DMS 273 treated with DMSO at 0.1 percent for 48 hours (cell line): ENCODE measurements around the gene TPK1.
"Not testable (repeated sequence)": the region's sequence is repeated elsewhere in the genome, so short reads cannot be mapped to it uniquely, and the experiment has no call there.

ENCODE experiments used
- DNase-seq: peaks from one replicate; lab custom pipeline; 2025; lab: John Stamatoyannopoulos, UW

Gene TPK1

DNA sequence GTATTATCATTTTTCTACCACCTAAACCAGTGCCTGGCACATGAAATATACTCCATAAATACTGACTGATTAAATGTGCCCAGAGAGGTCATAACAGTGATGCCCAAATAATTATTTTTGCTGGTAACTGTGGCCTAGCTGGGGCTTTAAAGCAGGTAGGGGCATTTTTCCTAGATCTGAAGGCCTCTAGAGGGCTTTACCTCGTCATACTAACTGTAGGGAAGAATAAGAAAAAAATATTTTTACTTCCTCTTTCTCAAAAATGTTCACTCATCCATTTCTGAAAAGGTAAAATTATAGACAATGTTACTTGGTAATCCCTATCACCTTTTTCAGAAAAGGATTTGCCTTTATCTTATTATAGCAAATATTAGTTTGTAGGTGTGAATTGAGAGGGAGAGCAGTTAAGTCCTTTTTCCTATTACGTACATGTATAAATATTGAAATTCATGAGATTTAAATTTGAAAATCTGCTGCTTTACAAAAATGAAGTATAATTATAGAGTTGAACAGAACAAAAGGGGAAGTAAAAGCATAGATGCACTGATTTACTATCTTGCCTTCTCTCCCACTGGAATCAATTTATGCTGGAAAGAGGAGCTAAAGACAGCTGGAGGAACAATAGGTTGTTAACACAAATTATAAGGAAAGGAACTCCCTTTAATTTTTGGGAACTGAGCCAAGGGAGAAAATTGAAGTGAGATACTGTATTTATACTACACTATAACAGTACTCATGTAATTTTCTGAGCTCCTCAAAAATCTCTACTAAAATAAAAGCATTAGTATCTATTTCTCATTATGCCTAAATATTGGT, 360.8 kb downstream of the TPK1 start:
- DNase-seq = no peak

DNA sequence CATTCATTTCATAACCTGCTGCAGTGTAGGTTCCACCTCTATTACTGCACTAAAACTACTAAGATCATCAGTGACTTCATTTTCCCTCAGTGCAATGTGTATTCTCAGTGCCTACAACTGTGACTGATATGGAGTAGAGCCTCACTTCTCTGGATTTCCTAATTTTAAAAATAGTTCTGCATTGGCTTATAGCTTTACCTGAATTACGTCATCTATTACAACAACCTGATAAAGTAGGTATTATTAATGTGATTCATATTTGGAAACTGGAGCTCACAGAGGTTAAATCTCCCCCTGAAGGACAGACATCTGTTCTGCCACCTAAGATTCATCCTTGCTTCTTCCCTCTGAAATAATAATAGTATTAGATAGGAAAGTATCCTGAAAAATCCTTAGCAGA, 361.5 kb downstream of the TPK1 start:
- DNase-seq = no peak

DNA sequence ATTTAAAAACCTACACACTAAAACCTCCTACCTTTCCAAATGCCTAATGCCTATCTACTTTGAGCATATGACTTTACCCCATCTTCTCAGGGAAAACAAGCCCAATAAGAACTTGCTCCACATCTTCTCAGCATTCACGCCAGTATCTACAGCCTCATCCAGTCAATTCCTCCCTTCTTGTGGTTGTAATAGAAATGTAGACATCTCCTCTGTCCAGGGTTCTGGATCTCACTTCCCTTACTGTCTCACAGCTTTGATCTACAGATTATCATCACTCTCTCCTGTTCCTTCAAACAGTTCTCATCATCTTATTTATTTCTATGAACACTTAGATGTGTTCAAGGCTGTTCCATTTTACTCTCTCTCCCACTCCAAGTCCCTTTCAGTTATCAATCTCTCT, 361.9 kb downstream of the TPK1 start:
- DNase-seq = no peak

DNA sequence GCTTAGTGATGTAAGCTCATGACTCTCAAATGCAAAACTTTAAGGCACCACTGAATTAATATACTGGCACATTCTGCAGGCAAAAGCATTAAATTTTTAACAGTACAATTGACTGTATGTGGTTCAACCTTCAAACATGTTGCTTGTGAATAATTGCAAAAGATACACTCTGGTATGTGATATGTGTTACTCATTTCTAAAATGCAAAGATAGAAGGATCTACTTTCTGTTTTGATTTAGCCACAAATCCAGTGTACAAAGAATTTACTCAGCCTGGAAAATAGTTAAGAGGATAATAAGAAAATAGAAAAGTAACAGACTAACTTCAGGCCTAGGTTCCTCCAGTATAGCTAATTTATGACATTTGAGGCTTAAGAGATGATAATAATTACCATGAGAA, 365.8 kb downstream of the TPK1 start:
- no peak for DNase-seq

DNA sequence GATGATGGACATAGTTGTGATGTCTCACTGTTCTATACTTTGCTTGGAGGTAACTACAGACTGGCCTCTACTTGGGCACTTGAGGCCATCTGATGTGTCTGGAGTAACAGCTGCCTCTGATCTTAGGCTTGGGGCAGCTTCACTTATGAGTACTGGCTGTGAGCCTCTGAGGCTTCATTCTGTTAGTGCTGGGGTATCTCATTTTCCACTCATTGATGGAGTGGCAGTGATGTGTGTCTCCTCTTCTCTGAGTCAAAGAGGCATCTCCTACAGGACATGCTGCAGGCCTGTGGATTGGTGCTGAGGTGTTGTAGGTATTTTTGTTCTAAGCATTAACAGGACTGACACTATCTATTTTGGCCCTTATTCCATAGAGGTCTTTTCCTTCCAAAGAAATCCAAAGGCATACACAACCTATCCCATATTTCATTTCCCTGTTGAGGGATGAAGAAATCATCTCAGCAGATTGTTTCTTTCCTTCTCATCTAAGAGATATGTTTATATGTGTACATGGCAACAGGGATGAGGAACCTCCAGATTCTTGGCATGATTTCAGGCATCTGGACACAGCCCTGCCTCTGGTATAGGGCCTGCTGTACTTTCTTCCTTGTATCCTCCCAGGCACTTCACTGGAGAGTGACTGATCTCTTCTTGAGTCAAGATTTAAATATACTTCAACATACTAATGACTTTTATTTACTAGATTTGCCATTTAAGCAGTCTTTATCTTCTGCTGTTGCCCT, 366.7 kb downstream of the TPK1 start:
- DNase-seq = no peak

DNA sequence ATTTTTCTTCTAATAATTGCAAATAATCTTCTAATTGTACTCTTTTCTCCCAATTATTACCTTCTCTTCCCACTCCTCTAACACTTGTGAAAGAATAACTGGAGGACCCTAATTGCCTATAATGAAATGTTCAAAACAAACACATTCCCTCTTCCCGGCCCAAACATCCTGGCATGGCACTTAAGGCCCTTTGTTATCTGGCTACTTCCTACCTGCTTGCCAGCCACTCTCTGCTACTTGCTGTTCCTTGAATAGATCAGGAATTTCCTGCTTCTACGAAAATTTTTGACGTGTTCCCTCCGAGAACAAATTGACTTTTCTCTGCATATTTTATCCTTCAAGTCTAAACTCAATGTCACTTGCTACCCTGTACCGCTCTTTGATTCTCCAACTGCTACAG, 376.2 kb downstream of the TPK1 start:
- DNase-seq = no peak

DNA sequence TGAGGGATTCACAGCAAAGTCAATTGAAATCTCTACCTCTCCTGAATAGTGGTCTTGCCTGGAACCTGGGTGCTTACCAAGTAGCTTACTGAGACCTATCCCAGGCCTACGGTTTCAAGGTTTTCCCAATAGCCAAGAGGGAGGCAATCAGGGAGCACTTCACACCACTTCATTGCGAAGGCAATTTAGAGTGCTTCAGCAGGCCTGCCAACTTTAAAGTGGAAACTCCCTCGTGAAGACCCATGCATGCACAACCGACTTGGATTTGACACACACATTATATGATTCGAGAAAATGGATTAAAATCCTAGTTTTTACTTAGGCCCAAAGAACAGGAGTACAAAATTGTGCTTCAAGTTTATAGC, 380.8 kb downstream of the TPK1 start:
- DNase-seq = no peak

DNA sequence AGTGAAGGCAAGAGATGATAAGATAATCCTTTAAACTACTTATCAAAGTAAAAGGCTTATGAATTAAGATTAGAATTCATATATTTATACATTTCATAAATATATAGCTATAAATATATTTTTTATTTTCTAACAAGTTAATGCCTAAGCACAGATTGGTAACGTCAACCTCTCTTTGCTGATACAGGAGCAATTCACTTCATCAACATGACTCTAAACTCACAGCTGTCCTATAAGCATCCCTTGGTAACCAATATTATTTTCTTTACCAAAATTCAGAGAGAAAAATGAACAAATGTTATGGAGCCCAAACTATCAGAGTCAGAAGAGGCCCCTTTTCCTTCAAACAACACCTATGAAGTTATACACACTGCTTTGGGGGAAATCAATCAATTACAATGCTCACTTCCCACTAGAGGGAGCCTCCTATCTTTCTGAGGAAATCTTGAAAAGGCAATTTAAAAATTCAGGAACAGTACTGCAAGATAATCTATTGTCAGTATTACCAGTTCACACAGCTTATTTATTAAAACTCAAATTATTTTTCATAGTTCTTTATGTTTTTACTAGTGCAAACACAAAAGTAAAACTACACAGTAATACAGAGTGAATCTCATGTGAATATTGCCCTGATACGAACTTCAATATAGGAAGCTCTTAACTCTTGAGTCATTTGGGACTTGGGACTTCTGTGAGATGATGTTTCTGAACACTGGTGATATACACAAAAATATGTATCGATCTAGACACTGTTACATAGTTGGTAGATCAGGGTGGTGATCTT, 381.4 kb downstream of the TPK1 start:
- no peak for DNase-seq

DNA sequence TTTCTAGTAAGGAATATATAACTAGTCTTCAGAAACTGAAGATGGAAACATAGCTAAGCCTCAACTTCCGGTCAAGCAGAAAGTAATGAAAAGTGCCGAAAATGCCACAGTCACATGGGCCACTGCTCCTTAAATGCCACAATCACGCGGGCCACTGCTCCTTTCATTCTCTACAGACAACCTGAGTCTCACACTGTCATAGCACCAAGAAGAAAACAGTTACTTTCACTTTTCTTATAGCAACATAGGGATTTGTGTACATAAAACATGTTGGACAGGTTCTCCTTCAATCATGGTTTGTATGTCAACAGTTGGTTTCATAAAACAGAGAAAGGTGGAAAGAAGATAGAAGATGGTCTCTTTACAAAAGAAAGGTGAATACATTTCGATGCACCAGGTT, 383.8 kb downstream of the TPK1 start:
- no peak for DNase-seq

DNA sequence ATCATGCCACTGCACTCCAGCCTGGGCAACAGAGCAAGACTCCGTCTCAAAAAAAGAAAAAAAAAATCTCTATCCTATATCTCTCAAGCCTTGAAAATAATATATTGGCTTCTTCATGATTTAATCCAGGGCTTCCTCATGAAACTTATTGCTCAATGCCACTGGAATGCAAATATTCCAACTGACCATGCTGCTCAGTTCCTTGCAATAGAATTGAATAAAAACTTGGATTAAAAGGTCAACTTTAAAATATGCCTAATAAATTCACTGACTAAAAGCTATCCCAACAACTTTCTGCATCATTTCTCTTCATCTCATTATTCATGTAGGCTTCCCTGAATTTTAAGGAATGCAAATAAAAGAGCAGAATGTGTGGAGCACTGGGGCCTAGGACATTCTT, 390.3 kb downstream of the TPK1 start:
- DNase-seq = no peak

DNA sequence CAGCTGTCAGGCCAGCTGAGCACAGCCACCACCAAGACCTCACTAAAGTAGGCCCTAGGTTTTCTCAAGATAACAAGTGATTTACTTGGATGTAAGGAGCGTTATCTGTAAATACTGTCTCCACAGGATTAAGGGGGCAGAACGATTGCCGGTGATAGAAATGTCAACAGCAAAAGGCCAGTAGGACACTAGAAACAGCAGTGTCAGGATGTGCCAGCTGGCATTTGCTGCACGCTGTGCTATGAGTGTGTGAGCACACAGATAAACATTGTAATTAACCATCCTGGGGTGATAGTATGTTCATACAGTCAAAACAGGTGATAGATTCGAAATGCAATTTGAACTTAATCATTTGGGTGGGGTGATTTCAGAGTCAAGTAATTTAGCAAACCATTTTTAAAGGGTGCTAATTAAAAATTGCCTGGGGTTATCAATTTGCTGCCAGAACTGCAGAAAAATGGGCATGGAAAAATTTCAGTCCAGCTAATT, 396.1 kb downstream of the TPK1 start:
- no peak for DNase-seq

DNA sequence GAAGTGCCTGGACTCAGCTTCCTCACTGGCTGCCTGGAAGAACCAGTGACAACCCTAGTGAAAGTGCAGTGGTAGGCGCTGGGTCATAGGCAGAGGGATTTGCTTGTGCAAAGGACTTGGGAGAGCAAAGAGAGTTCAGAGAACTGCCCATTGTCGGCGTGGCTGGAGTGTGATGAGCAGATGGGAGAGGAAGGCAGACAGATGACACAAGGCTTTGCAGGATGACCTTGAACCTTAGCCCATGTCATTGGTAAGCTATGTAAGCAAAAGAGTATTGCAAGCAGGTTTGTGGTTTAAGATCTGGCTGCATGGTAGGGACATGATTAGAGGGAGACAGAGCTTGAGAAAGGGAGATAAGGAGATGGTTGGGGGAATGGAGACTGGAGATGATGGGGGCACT, 397.1 kb downstream of the TPK1 start:
- DNase-seq = no peak

DNA sequence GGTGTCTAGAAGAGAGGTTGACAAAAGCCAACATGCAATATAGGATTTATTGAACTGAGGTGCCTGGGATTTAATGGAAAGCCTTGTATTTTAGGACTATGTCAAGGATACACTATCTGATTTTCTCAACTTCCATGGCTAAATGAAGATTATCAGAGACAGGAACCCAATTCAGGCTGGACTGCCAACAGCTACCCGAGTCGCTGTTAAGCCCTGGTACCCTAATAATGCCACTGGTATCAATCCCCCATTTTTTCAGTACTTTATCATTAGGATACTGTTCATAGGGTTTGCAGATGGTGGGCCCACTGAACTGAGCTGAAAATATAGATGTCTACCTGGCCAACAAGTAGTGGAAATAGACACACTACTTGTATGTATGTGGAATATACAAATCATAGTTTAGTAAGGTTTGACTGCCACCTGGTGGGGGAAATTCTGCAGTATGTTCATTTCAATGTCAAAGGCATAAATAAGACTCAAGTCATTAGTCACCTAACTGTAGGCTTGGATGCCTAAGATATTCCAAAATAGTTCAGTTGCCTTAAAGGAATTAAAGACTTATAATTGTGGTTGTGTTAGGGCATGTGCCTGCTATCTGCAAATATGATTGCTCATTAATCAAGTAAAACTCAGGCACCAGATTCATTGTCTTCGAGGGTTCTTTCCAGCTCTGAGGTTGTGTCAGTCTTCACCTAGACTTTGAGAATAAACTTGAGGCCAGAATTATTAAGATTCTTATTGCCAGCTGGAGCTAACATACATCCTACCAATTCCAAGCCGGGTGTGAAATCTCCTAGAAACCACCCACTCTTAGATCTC, 398.3 kb downstream of the TPK1 start:
- no peak for DNase-seq

DNA sequence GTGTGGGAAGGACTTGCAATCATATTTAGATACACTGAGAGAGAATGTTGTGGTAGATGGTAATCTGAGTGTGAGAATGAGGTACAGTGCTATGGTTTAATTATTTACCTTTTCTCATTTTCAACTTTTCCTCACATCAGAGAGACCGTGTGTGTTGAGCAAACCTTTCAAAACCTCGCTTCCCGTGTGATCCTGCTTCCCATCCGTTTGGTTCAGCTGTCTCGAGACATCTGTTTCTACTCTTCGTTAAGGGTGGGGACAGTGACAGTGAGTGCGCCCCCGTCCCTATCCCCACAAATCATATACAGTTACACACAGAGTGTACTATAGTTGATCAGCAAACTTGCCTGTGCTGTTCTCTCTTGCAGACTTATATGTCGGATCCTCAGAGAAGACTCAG, 399.4 kb downstream of the TPK1 start:
- DNase-seq = no peak

DNA sequence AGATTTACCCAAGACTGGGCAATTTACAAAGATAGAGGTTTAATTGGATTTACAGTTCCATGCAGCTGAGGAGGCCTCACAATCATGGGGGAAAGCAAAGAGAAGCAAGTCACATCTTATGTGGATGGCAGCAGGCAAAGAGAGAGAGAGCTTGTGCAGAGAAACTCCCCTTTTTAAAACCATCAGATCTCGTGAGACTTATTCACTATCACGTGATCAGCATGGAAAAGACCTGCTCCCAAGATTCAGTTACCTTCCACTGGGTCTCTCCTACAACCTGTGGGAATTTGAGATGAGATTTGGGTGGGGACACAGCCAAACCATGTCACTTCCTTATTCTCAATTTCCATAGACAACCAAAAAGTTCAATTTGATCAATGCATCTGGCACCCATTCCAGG, 407.4 kb downstream of the TPK1 start:
- no peak for DNase-seq

DNA sequence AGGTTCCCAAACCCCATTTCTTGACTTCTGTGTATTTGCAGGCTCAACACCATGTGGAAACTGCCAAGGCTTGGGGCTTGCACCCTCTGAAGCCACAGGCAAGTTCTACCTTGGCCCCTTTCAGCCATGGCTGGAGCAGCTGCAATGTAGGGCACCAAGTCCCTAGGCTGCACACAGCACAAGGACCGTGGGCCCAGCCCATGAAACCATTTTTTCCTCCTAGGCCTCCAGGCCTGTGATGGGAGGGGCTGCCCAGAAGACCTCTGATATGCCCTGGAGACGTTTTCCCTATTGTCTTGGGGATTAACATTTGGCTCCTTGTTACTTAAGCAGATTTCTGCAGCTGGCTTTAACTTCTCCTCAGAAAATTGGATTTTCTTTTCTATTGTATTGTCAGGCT, 408.3 kb downstream of the TPK1 start:
- DNase-seq = not testable (repeated sequence)

DNA sequence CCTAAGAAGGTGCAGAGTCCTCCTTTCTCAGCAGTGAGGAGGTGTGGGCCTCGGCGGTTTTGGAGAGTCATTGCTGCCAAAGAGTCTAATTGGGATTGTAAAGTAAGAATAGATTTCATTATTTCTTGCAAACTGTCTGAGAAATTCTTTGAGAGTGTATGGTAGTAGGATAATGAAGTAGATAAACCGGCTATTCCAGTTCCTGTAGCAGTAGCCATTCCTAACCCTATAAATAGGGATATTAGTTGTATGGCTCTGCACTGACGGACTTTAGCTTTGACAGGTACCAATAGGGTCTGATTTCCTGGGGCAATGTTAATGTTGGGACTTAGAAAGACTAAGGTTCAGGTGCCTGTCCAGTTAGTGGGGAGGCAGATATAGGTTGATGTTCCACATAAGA, 416.9 kb downstream of the TPK1 start:
- not testable (repeated sequence) for DNase-seq

DNA sequence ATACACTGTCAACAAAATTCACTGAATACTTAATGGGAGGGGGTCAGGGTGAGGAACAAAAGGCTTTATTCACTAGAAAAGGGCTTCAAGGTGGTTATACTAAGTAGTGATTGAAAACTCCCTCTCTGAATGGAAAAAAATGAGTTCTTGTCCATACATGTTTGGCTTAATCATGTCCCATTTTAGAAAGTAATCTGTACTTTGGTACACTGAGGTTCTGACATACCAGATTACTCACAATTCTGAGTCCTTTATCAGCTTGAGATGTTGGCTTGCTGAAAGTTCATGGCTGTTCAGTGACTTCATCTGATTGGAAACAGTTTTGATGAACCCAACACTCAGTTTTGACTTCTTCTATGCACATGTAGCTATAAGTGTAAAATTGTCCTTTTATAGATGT, 419.5 kb downstream of the TPK1 start:
- no peak for DNase-seq

DNA sequence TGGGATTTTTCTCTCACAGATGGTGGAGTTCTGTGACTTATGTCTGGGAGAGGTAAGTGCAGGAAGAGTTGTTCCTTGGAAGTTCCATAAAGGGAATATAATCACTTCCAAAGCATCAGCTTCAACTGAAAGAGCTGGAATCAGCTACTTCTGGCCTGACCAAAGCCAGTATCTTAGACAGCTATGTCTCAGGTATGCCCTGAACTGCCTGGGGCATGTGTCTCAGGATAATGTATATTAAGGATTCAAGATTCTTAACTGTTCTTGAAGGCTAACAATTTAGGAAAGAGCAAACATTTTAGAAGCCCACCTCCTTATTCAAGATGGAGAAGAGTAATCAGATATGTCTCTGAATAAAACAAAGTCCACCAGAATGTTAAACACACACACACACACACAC, 420.0 kb downstream of the TPK1 start:
- no peak for DNase-seq

DNA sequence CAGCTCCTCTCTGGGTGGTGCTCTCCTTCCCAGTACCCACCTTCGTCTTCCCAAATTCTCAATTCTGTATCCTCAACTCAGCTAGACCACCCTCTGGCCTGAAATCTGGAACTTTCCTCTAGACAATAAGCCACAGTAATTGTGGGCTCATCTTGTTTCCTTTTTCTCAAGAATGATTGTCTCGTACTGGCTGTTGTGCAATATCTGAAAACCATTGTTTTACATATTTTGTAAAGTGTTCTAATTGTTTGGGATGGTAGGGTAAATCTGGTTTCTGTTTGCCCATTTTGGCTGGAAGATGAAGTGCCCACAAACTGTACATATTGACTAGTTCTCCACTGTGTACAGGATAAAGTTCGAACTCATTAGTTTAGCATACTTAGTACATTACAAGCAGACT, 421.0 kb downstream of the TPK1 start:
- no peak for DNase-seq

DNA sequence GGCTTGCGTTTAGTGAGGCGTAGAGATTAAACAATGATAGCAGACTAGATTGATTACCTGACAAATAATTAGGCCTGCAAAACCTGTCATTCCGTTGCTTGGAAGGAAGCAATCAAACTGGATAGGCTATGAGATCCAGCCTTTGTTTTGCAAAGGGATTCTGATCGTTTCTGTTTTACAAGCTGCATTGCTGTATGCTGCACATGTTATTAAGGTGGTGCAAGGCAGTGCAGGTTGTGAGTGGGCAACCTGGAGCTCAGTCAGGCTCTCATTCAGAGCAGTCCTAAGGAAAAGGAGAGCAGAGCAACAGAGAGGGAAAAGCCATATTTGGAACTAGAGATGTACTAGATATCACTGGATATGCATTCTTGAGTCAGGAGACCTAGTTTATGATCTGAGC, 425.4 kb downstream of the TPK1 start:
- DNase-seq = no peak

DNA sequence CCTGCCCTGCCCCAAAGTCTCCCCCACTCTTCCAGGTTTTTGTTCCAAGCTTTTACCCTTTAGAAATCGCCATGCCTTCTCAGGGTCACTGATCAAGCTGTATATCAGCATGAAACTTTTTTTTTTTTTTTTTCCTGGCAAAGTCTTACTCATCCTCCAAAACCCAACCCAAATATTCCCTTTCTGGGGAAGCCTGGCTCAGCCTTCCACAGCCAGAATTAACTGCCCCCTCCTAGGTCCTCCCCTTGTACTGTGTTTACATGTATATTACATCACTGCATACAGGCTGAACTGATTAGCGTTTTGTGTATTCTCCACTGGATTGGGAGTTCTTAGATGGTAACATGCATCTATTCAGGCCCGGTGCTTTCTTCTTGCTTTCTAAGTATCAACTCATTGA, 427.7 kb downstream of the TPK1 start:
- no peak for DNase-seq
